Measurements from ENCODE around the gene BSN.

BSN gene

GRCh38 chr3:49602049-49602554 lies 47.8 kb downstream of the BSN start:
- DNase-seq, result no peak

GRCh38 chr3:49602877-49603411 lies 48.7 kb downstream of the BSN start:
- DNase-seq, result peak; percentile 42

GRCh38 chr3:49606427-49606826 lies 52.1 kb downstream of the BSN start:
- DNase-seq, result no peak

- no peak for DNase-seq
Observed at GRCh38 chr3:49607105-49607591, 52.9 kb downstream of the BSN start.

- DNase-seq, result no peak
Observed at GRCh38 chr3:49607796-49608195, 53.5 kb downstream of the BSN start.

- no peak for DNase-seq
Observed at GRCh38 chr3:49609314-49609713, 55.0 kb downstream of the BSN start.

GRCh38 chr3:49609815-49610214 lies 55.5 kb downstream of the BSN start:
- DNase-seq, result no peak

- no peak for DNase-seq
Observed at GRCh38 chr3:49610666-49611280, 56.5 kb downstream of the BSN start.

GRCh38 chr3:49611291-49611690 lies 57.0 kb downstream of the BSN start:
- DNase-seq, result no peak

GRCh38 chr3:49611719-49612118 lies 57.4 kb downstream of the BSN start:
- DNase-seq, result no peak

GRCh38 chr3:49614936-49615335 lies 60.7 kb downstream of the BSN start:
- no peak for DNase-seq

GRCh38 chr3:49616061-49616460 lies 61.8 kb downstream of the BSN start:
- no peak for DNase-seq

GRCh38 chr3:49616491-49616941 lies 62.2 kb downstream of the BSN start:
- DNase-seq, result no peak

- no peak for DNase-seq
Observed at GRCh38 chr3:49617390-49618013, 63.2 kb downstream of the BSN start.

GRCh38 chr3:49618412-49618811 lies 64.1 kb downstream of the BSN start:
- no peak for DNase-seq

- no peak for DNase-seq
Observed at GRCh38 chr3:49619649-49620048, 65.4 kb downstream of the BSN start.

GRCh38 chr3:49620728-49621127 lies 66.5 kb downstream of the BSN start:
- DNase-seq, result no peak

GRCh38 chr3:49623071-49623470 lies 68.8 kb downstream of the BSN start:
- DNase-seq, result no peak

GRCh38 chr3:49625071-49625470 lies 70.8 kb downstream of the BSN start:
- no peak for DNase-seq

- DNase-seq, result no peak
Observed at GRCh38 chr3:49626101-49626581, 71.9 kb downstream of the BSN start.

- no peak for DNase-seq
Observed at GRCh38 chr3:49626796-49627195, 72.5 kb downstream of the BSN start.

- DNase-seq, result no peak
Observed at GRCh38 chr3:49627634-49628033, 73.4 kb downstream of the BSN start.

GRCh38 chr3:49628249-49628648 lies 74.0 kb downstream of the BSN start:
- no peak for DNase-seq

- no peak for DNase-seq
Observed at GRCh38 chr3:49629451-49629850, 75.2 kb downstream of the BSN start.

All from stimulated activated CD4-positive, alpha-beta T cell treated with anti-CD3 and anti-CD28 coated beads, Interleukin-12 subunit alpha, Interleukin-12 subunit beta, amount 100 ng/mL, for 4 hours (primary cell).